Umbilical cord (tissue), 2 donors: Measurements from ENCODE around the gene FYN. TPM values are rescaled to one million over a fixed set of nuclear protein-coding genes. Genes with fewer than 3 reads are reported as not detected.
A peak's percentile ranks its signal among the peaks of the same experiment; 100 is the strongest.

Experiments used
- DNase-seq: peaks from one replicate; pipeline ENCODE4 v3.0.0-alpha.2; 2015; ENCODE audit warnings: low spot score
- total RNA-seq: library from RNA; depleted of rRNA; stranded (reverse); fragments of >200 nt; gene quantifications from one replicate; pipeline ENCODE4 v1.2.3, GENCODE V29; 2014; ENCODE audit warnings: low replicate concordance; ENCODE audit not compliant: insufficient read depth

FYN gene
- total RNA-seq, 1 donor from 2014 or later, result 163 TPM

- DNase-seq, result peak; percentile 70
These were observed 40.3 kb downstream of the FYN start for GRCh38 chr6:111832833-111833418.

GRCh38 chr6:111831408-111831807 lies 41.8 kb downstream of the FYN start:
- no peak for DNase-seq

GRCh38 chr6:111829998-111830397 lies 43.3 kb downstream of the FYN start:
- DNase-seq, result no peak

GRCh38 chr6:111829581-111829980 lies 43.7 kb downstream of the FYN start:
- no peak for DNase-seq

- DNase-seq, result no peak
These were observed 44.4 kb downstream of the FYN start for GRCh38 chr6:111828809-111829208.

- DNase-seq, result no peak
These were observed 47.7 kb downstream of the FYN start for GRCh38 chr6:111825439-111826086.

- DNase-seq, result no peak
These were observed 48.5 kb downstream of the FYN start for GRCh38 chr6:111824608-111825337.

GRCh38 chr6:111823831-111824607 lies 49.2 kb downstream of the FYN start:
- peak; percentile 92 for DNase-seq

- no peak for DNase-seq
These were observed 50.2 kb downstream of the FYN start for GRCh38 chr6:111823012-111823411.

- DNase-seq, result no peak
These were observed 53.8 kb downstream of the FYN start for GRCh38 chr6:111819458-111819857.

GRCh38 chr6:111818539-111819226 lies 54.6 kb downstream of the FYN start:
- DNase-seq, result no peak

GRCh38 chr6:111817451-111818120 lies 55.7 kb downstream of the FYN start:
- DNase-seq, result no peak

- DNase-seq, result no peak
These were observed 59.5 kb downstream of the FYN start for GRCh38 chr6:111813677-111814310.

GRCh38 chr6:111813237-111813636 lies 60.0 kb downstream of the FYN start:
- no peak for DNase-seq

- no peak for DNase-seq
These were observed 60.9 kb downstream of the FYN start for GRCh38 chr6:111812060-111813038.

GRCh38 chr6:111810294-111811131 lies 62.7 kb downstream of the FYN start:
- DNase-seq, result no peak

GRCh38 chr6:111809766-111810165 lies 63.5 kb downstream of the FYN start:
- no peak for DNase-seq

- no peak for DNase-seq
These were observed 64.0 kb downstream of the FYN start for GRCh38 chr6:111809264-111809663.
